GM18861 (cell line): ENCODE measurements around the gene EYS.
A peak's percentile ranks its signal among the peaks of the same experiment; 100 is the strongest.

Experiments
- ATAC-seq: cut with Tn5 transposase; IDR thresholded peaks from one replicate; pipeline ENCODE4 v1.9.1; 2021; ENCODE audit not compliant: unreplicated experiment

EYS gene

GRCh38 chr6:64672651-64673050, 1034.4 kb downstream of the EYS start:
- ATAC-seq: no peak

GRCh38 chr6:64672131-64672530, 1034.9 kb downstream of the EYS start:
- no peak for ATAC-seq

GRCh38 chr6:64665137-64665536, 1041.9 kb downstream of the EYS start:
- no peak for ATAC-seq

- ATAC-seq: no peak
Measured at GRCh38 chr6:64664480-64664879, 1042.5 kb downstream of the EYS start.

- ATAC-seq: no peak
Measured at GRCh38 chr6:64644024-64644423, 1063.0 kb downstream of the EYS start.

GRCh38 chr6:64630901-64631300, 1076.1 kb downstream of the EYS start:
- ATAC-seq: no peak

- ATAC-seq: no peak
Measured at GRCh38 chr6:64622944-64623343, 1084.1 kb downstream of the EYS start.

- ATAC-seq: no peak
Measured at GRCh38 chr6:64602993-64603392, 1104.0 kb downstream of the EYS start.

GRCh38 chr6:64591676-64592036, 1115.4 kb downstream of the EYS start:
- ATAC-seq: no peak

GRCh38 chr6:64590965-64591675, 1115.9 kb downstream of the EYS start:
- ATAC-seq: no peak

- ATAC-seq: no peak
Measured at GRCh38 chr6:64589961-64590360, 1117.1 kb downstream of the EYS start.

- no peak for ATAC-seq
Measured at GRCh38 chr6:64580346-64580745, 1126.7 kb downstream of the EYS start.

- no peak for ATAC-seq
Measured at GRCh38 chr6:64553249-64553786, 1153.7 kb downstream of the EYS start.

GRCh38 chr6:64547594-64548268, 1159.3 kb downstream of the EYS start:
- ATAC-seq: no peak

GRCh38 chr6:64539917-64540316, 1167.1 kb downstream of the EYS start:
- no peak for ATAC-seq

- no peak for ATAC-seq
Measured at GRCh38 chr6:64538722-64539121, 1168.3 kb downstream of the EYS start.

GRCh38 chr6:64527899-64528298, 1179.1 kb downstream of the EYS start:
- ATAC-seq: no peak

GRCh38 chr6:64522859-64523258, 1184.2 kb downstream of the EYS start:
- no peak for ATAC-seq

GRCh38 chr6:64520050-64520449, 1187.0 kb downstream of the EYS start:
- peak; percentile 79 for ATAC-seq

GRCh38 chr6:64516393-64516792, 1190.6 kb downstream of the EYS start:
- no peak for ATAC-seq

GRCh38 chr6:64507661-64508060, 1199.4 kb downstream of the EYS start:
- no peak for ATAC-seq

GRCh38 chr6:64505312-64505711, 1201.7 kb downstream of the EYS start:
- no peak for ATAC-seq

GRCh38 chr6:64504503-64504902, 1202.5 kb downstream of the EYS start:
- ATAC-seq: no peak
